Measurements from ENCODE around the gene RSAD2.

RSAD2 gene

GRCh38 chr2:6933911-6934310, 56.3 kb downstream of the RSAD2 start:
- Histone ChIP-seq H3K4me3 (ENCODE audit: low read depth, low read length) (no peak overlapping the region), H3K36me3 (ENCODE audit: control insufficient read depth in 2 of 2, insufficient read depth in 1 of 2, low read length in 2 of 2) (no peaks in the 10 kb centered on the region), H3K27ac (ENCODE audit: extremely low read depth, low read depth, low read length) (no peak overlapping the region), H3K4me1 (ENCODE audit: control insufficient read depth, insufficient read depth, low read length) (no peaks in the 10 kb centered on the region), H3K9me3 (ENCODE audit: control insufficient read depth, insufficient read depth, low read depth, low read length) (no peaks in the 10 kb centered on the region)
- TF ChIP-seq ZNF521 (tag by site-specific recombination; IDR thresholded peaks at IDR 0.05) (no peak), ZNF266 (tag by site-specific recombination; IDR thresholded peaks at IDR 0.05; ENCODE audit: low read depth) (no peak), ZNF623 (tag by site-specific recombination; IDR thresholded peaks at IDR 0.05) (no peak), ZFHX2 (tag by site-specific recombination; conservative IDR thresholded peaks at IDR 0.05) (no peak), ZNF423 (tag by site-specific recombination; IDR thresholded peaks at IDR 0.05) (no peak), ZNF132 (tag by site-specific recombination; IDR thresholded peaks at IDR 0.05; ENCODE audit: borderline replicate concordance) (no peak), ZNF112 (tag by site-specific recombination; IDR thresholded peaks at IDR 0.05) (no peak), ZNF23 (tag by site-specific recombination; IDR thresholded peaks at IDR 0.05; ENCODE audit: borderline replicate concordance) (no peak)
- POLR2A ChIA-PET: interaction anchor here (1.2 kb wide), 1 partner anchor 87 kb away, joined by 3 read pairs; no protein-coding TSS in a partner anchor
- CTCF ChIA-PET: interaction anchor here (0.6 to 0.9 kb wide), 2 partner anchors 18 to 28 kb away, joined by 4 to 6 read pairs; no protein-coding TSS in a partner anchor

GRCh38 chr2:6934345-6934744, 56.8 kb downstream of the RSAD2 start:
- ChIA-PET CTCF (interaction anchor here (0.9 kb wide), 1 partner anchor 18 kb away, joined by 4 read pairs; no protein-coding TSS in a partner anchor), POLR2A (interaction anchor here (1.2 kb wide), 1 partner anchor 87 kb away, joined by 3 read pairs; no protein-coding TSS in a partner anchor)

DNA sequence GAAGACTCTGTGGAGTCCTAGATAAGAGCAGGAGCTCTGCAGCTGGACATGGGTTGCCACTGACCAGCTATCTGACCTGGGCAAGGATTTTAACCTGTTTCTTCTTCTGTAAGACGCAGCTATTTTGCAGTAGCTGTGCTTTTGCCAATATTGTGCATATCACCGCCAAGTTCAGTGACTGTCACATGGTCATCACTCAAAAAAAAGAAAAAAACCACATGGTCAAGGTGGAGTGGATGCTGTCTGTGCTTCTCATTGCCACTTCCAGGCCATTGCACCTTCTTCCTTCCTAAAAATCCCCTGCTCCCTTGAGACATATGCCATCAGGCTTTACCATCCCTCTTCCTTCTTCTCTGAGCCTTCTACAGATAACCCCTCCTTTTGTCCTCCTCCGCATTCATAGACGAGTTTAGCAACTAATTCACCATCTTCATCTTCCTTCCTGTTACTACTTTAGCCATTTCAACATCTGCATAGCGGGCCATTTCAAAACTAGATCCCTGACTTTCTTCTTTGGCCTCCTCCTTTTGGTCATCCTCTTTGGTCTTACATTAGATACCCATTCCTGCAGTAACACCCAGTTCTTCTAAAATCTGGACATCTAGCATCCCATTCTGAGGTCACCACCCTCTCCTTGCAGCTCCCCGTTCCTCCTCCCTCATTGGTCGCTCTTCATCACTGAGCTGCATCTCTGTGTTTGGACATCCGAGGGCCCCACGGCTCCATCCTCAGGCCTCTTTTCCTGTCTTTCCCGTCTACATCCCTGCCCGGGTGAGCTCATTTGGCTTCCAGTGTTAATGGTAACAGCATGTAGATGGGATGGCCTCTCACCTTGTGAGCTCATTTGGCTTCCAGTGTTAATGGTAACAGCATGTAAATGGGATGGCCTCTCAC, 57.4 kb downstream of the RSAD2 start:
- no peaks in the 10 kb centered on the region for H3K4me1 ChIP-seq (ENCODE audit: control insufficient read depth, insufficient read depth, low read length)
- no peaks in the 10 kb centered on the region for H3K36me3 ChIP-seq (ENCODE audit: control insufficient read depth in 2 of 2, insufficient read depth in 1 of 2, low read length in 2 of 2)
- no peak overlapping the region for H3K4me3 ChIP-seq (ENCODE audit: low read depth, low read length)
- ChIA-PET CTCF (interaction anchor here (0.9 kb wide), 1 partner anchor 19 kb away, joined by 4 read pairs; no protein-coding TSS in a partner anchor), POLR2A (no interaction called here)
- H3K27ac ChIP-seq (ENCODE audit: extremely low read depth, low read depth, low read length): no peak overlapping the region
- no peaks in the 10 kb centered on the region for H3K9me3 ChIP-seq (ENCODE audit: control insufficient read depth, insufficient read depth, low read depth, low read length)
- TF ChIP-seq SP3 (tag by site-specific recombination; IDR thresholded peaks at IDR 0.05) (no peak), HOXD13 (CRISPR knock-in tag; IDR thresholded peaks at IDR 0.05; ENCODE audit: borderline replicate concordance) (no peak), PRDM10 (tag by site-specific recombination; IDR thresholded peaks at IDR 0.05) (no peak), SETDB1 (IDR thresholded peaks at IDR 0.05; ENCODE audit: insufficient read length, low read length) (no peak)
- TF ChIP-seq, protein P1, sequence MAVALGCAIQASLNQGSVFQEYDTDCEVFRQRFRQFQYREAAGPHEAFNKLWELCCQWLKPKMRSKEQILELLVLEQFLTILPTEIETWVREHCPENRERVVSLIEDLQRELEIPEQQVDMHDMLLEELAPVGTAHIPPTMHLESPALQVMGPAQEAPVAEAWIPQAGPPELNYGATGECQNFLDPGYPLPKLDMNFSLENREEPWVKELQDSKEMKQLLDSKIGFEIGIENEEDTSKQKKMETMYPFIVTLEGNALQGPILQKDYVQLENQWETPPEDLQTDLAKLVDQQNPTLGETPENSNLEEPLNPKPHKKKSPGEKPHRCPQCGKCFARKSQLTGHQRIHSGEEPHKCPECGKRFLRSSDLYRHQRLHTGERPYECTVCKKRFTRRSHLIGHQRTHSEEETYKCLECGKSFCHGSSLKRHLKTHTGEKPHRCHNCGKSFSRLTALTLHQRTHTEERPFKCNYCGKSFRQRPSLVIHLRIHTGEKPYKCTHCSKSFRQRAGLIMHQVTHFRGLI (tag by site-specific recombination; IDR thresholded peaks at IDR 0.05): no peak

More at GRCh38 chr2:6934345-6934744, 56.8 kb downstream of the RSAD2 start:
- Histone ChIP-seq H3K9me3 (ENCODE audit: control insufficient read depth, insufficient read depth, low read depth, low read length) (no peaks in the 10 kb centered on the region), H3K4me1 (ENCODE audit: control insufficient read depth, insufficient read depth, low read length) (no peaks in the 10 kb centered on the region), H3K36me3 (ENCODE audit: control insufficient read depth in 2 of 2, insufficient read depth in 1 of 2, low read length in 2 of 2) (no peaks in the 10 kb centered on the region), H3K4me3 (ENCODE audit: low read depth, low read length) (no peak overlapping the region), H3K27ac (ENCODE audit: extremely low read depth, low read depth, low read length) (no peak overlapping the region)
- TF ChIP-seq ZSCAN23 (tag by site-specific recombination; IDR thresholded peaks at IDR 0.05): no peak
- TF ChIP-seq ZNF510 (tag by site-specific recombination; IDR thresholded peaks at IDR 0.05; ENCODE audit: insufficient replicate concordance): no peak
- TF ChIP-seq KLF16 (tag by site-specific recombination; IDR thresholded peaks at IDR 0.05): no peak
- TF ChIP-seq KLF9 (tag by site-specific recombination; IDR thresholded peaks at IDR 0.05; ENCODE audit: low read depth): no peak
- TF ChIP-seq MYNN (tag by site-specific recombination; IDR thresholded peaks at IDR 0.05; ENCODE audit: borderline replicate concordance): no peak
- no peak for TF ChIP-seq ZNF704 (tag by site-specific recombination; IDR thresholded peaks at IDR 0.05)
- TF ChIP-seq, protein P2, sequence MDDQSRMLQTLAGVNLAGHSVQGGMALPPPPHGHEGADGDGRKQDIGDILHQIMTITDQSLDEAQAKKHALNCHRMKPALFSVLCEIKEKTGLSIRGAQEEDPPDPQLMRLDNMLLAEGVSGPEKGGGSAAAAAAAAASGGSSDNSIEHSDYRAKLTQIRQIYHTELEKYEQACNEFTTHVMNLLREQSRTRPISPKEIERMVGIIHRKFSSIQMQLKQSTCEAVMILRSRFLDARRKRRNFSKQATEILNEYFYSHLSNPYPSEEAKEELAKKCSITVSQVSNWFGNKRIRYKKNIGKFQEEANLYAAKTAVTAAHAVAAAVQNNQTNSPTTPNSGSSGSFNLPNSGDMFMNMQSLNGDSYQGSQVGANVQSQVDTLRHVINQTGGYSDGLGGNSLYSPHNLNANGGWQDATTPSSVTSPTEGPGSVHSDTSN (CRISPR knock-in tag; IDR thresholded peaks at IDR 0.05): no peak
- no peak for TF ChIP-seq ZNF677 (tag by site-specific recombination; IDR thresholded peaks at IDR 0.05)
- TF ChIP-seq, protein P3, sequence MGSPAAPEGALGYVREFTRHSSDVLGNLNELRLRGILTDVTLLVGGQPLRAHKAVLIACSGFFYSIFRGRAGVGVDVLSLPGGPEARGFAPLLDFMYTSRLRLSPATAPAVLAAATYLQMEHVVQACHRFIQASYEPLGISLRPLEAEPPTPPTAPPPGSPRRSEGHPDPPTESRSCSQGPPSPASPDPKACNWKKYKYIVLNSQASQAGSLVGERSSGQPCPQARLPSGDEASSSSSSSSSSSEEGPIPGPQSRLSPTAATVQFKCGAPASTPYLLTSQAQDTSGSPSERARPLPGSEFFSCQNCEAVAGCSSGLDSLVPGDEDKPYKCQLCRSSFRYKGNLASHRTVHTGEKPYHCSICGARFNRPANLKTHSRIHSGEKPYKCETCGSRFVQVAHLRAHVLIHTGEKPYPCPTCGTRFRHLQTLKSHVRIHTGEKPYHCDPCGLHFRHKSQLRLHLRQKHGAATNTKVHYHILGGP (tag by site-specific recombination; IDR thresholded peaks at IDR 0.05): no peak
